Globus pallidus (tissue), 1 donor: ENCODE measurements around the gene GARIN1A.
A peak's percentile ranks its signal among the peaks of the same experiment; 100 is the strongest.
"Not testable (repeated sequence)": the region's sequence is repeated elsewhere in the genome, so short reads cannot be mapped to it uniquely, and the experiment has no call there.

Experiments
- DNase-seq: peaks from one replicate; pipeline ENCODE4 v3.0.0-alpha.2; 2015; ENCODE audit warnings: low spot score

The GARIN1A gene

DNA sequence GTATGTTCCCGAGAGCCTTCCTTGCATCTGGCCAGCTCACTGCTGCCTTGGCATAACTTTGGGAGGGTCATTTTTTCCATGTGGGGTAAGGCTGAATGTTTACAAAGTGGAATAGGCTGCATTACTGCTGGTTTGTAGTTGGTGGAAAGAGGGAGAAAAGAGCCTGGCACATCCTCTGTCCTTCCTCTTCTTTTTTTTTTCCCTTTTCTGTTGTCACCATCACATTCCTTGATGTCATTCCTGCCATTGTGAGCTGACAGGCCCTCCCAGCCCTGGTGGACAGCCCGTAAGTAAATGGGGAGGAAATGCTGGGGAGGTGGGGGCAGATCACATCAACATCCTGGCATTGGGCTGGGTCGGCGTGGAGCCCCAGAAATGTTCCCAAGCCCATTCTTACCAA, at the start of gene GARIN1A:
GARIN1A (plus strand) TSS at position 301 of the 400 bp plus-strand sequence. CDS start 106 bp downstream, outside the sequence.
- DNase-seq: no peak

DNA sequence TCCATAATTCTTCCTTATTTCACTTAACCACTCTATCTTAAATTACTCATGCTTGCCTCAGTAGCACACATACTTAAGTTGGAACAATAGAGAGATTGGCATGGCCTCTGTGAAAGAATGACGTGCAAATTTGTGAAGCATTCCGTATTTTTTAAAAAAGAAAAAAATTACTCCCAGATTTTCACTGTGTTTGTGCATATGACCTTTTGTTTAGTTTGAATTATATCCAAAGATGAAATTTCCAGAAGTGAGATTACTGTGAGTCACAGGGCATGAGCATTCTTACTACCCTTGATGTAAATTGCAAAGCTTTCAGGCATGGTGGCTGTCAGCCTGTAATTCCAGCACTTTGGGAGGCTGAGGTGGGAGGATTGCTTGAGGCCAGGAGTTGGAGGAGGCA, 45.0 kb upstream of the GARIN1A start:
- DNase-seq: not testable (repeated sequence)

DNA sequence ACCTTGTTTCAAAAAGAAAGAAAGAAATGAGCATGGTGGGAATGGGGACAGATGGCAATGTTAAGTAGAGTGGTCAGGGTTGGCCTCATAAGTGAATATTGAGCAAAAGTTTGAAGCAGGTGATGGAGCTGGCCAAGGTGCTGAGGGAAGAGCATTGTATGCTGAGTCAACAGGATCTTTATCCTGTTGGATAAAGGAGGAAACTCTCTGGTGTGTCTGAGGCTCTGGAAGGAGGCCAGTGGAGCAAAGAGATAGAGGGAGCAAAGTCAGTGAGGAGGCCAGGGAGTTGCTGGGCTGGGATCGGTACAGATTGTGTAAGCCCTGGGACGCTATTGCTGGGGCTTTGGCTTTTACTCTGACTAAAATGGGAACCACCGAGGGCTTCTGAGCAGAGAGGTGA, 38.2 kb upstream of the GARIN1A start:
- DNase-seq: not testable (repeated sequence)

DNA sequence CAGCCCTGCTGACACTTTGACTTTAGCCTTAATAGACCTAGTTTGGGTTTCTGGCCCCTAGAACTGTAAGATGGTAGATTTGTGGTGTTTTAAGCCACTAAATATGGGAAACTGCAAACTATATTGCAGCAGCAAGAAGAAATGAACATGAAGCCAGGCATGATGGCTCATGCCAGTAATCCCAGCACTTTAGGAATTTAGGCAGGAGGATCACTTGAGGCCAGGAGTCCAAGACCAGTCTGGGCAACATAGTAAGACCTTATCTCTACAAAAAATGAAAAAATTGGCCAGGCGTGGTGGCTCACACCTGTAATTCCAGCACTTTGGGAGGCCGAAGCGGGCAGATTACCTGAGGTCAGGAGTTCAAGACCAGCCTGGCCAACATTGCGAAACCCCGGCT, 26.9 kb upstream of the GARIN1A start:
- DNase-seq: not testable (repeated sequence)

DNA sequence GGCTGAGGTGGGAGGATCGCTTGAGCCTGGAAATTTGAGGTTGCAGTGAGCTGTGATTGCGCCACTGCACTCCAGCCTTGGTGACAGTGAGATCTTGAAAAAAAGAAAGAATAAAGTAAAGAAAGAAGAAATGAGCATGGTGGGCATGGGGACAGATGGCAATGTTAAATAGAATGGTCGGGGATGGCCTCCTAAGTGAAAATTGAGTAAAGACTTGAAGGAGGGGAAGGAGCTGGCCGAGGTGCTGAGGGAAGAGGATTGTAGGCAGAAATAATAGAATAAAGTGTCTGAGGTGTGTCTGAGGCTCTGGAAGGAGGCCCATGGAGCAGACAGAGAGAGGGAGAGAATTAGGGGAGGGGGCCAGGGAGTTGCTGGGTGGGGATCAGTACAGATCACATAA, 26.2 kb upstream of the GARIN1A start:
- not testable (repeated sequence) for DNase-seq

DNA sequence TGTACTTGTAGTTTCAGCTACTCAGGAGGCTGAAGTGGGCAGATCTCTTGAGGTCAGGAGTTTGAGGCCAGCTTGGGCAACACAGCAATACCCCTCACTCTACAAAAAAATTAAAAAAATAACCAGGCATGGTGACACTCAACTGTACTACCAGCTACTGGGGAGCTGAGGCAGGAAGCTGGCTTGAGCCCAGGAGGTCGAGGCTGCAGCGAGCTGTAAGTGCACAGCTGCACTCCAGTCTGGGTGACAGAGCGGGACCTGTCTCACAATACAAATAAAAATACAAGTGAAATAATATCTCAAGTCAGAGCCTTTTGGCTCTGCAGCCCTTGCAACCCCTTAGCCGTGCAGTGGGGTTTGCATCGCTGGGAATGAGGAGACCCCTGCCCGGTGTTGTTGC, 25.2 kb upstream of the GARIN1A start:
- peak; percentile 18 for DNase-seq

DNA sequence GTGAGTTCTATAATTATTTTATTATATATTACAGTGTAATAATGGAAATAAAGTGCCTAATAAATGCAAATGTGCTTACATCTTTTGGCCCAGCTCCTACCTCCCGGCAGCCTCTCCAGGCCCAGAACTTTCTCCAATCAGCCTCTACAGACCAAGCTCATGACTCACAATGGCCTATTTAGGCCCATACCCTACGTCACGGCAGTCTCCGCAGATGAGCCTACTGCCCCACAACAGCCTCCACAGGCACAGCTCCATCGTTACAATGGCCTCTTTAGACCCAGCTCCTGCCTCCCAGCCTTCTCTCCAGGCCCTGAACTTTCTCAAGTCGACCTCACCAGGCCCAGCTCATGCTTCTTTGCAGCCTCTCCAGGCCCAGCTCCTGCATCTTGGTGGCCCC, 21.0 kb upstream of the GARIN1A start:
- DNase-seq: peak; percentile 25

DNA sequence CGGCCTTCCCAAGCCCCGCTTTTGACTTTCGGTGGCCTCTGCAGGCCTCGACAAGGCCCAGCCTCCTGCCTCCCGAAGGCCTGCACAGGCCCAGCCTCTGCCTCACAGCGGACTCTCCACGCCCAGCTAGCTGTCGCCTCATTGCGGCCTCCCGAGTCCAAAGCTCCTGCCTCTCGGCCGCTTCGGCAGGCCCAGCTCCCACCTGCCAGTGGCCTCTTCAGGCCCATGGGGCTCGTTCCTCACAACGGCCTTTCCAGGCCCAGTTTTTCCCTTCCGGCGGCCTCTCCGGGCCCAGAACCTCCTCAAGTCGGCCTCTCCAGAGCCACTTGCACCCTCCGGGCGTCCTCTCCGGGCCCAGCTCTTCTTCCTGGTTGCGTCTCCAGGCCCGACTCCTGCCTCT, 19.5 kb upstream of the GARIN1A start:
- not testable (repeated sequence) for DNase-seq

DNA sequence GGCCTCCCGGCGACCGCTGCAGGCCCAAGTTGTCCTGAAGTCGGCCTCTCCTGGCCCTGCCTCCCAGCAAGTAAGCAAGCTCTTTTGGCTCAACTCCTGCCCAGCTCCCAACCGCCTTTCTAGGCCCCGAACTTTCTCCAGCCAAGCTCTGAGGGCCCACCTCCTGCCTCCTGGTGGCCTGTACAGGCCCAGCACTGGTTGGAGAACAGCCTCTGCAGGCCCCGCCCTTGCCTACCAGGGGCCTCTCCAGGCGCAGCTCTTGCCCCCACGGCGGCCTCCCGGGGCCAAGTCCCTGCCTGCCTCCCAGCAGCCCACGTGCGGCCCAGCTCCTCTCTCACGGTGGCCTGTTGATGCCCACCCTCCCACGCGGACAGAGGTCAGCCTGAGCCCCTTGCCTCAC, 18.9 kb upstream of the GARIN1A start:
- not testable (repeated sequence) for DNase-seq

DNA sequence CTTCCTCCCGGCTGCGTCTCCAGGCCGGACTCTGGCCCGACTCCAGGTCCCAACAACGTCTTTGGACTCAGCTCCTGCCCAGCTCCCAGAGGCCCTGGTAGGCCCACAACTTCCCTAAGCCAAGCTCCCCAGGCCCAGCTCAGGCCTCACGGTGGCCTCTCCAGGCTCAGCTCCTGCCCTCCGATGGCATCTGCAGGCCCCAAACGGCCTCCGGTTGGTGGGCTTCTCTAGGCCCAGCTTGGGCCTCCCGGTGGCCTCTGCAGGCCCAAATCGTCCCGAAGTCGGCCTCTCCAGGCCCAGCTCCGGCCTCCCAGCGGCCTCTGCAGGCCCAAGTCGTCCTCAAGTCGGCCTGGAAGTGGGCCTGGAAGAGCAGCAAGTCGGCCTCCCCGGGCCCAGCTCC, 18.0 kb upstream of the GARIN1A start:
- not testable (repeated sequence) for DNase-seq

DNA sequence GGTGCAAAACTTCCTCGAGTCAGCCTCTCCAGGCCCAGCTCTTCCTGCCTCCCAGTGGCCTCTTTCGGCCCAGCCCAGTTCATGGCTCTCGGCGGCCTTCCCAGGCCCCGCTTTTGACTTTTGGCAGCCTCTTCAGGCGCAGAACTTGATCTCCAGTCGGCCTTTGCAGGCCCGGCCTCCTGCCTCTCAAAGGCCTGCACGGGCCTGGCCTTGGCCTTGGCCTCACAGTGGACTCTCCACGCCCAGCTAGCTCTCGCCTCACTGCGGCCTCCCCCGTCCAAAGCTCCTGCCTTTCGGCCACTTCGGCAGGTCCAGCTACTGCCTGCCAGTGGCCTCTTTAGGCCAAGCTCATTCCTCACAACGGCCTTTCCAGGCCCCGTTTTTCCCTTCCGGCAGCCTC, 17.6 kb upstream of the GARIN1A start:
- DNase-seq: not testable (repeated sequence)

DNA sequence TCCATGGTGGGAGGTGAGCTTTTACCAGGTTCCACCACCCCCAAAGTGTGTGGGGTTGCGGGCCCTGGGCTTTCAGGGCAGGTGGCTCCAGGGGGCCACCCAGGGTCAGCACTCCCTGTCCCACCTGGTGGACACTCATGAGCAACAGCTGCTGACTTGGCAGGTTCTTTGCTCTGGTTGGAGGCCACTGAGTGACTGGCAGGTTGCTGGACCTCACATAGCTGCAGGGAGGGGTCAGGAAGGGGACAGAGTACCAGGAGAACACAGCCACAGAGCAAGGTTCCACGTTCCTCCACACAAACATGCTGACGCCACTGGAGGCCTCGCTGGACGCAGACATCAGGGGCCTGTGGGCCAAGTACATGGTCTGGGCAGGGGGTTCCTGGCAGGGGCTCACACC, 13.7 kb upstream of the GARIN1A start:
- not testable (repeated sequence) for DNase-seq

DNA sequence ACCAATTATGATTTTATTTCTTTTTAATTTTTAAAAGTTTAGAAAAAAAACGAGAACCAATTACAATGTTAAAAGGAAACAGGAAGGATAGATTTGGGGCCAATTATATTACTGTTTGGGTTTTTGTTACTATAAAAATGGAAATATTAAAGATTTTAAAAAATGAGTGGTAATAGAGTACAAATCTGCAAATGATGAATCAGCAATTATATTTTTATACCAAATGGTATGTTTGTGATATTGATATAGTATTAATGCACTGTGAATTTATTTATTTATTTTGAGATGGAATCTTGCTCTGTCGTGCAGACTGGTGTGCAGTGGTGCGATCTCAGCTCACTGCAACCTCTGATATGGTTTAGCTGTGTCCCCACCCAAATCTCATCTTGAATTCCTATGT, 11.5 kb upstream of the GARIN1A start:
- DNase-seq: no peak

DNA sequence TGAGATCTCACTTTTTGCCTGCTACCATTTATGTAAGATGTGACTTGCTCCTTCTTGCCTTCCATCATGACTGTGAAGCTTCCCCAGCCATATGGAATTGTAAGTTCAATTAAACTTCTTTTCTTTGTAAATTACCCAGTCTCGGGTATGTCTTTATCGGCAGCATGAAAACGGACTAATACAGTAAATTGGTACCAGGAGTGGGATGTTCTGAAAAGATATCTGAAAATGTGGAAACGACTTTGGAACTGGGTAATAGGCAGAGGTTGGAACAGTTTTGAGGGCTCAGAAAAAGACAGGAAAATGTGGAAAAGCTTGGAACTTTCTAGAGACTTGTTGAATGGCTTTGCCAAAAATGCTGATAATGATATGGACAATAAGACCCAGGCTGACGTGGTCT, 10.6 kb upstream of the GARIN1A start:
- no peak for DNase-seq

DNA sequence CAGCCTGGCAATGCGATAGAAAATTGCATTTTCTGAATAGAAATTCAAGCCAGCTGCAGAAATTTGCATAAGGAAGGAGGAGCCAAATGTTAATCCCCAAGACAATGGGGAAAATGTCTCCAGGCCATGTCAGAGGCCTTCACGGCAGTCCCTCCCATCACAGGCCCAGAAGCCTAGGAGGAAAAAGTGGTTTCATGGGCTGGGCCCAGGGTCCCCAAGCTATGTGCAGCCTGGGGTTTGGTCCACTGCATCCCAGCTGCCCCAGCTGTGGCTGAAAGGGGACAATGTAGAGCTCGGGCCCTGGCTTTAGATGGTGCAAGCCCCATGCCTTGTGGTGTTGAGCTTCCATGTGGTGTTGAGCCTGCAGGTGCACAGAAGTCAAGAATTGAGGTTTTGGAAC, 10.0 kb upstream of the GARIN1A start:
- no peak for DNase-seq

DNA sequence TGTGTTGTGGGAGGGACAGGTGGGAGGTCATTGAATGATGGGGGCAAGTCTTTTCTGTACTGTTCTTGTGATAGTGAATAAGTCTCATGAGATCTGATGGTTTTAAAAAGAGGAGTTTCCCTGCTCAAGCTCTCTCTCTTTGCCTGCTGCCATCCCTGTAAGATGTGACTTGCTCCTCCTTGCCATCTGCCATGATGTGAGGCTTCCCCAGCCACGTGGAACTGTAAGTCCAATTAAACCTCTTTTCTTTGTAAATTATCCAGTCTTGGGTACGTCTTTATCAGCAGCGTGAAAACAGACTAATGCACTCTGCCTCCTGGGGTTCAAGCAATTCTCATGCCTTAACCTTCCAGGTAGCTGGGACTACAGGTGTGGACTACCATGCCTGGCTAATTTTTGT, 8.9 kb upstream of the GARIN1A start:
- not testable (repeated sequence) for DNase-seq

DNA sequence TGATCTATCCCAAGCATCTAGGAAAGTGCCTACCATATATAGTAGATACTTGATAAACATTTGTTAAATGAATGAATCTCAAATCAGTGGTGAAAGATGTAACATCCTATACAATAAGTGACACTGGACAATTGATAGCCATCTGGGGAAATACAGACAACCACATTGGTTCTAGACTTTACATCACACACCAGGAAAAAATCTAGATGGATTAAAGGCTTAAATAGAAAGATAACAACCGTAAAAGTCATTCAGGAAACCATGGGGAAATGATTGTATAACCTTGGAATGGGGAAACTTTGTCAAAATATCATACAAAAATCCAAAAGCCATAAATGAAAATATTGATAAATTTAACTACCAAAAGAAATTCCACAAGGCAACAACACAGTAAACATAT, 7.0 kb upstream of the GARIN1A start:
- DNase-seq: no peak

DNA sequence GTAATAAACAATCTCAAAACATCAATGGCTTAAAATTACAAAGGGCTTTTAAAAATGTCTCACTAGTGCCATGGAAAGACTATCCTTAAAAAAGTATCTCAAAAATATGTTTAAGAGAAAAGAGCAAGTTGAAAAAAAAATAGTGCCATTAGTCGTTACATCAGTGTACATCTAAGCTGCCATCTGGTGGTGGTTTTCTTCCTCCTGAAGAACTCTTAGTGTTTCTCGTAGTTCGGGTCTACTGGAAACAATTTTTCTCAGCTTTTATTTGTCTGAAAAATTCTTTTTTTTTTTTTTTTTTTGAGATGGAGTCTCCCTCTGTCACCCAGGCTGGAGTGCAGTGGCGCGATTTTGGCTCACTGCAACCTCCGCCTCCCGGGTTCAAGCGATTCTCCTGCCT, 5.9 kb upstream of the GARIN1A start:
- peak; percentile 41 for DNase-seq

DNA sequence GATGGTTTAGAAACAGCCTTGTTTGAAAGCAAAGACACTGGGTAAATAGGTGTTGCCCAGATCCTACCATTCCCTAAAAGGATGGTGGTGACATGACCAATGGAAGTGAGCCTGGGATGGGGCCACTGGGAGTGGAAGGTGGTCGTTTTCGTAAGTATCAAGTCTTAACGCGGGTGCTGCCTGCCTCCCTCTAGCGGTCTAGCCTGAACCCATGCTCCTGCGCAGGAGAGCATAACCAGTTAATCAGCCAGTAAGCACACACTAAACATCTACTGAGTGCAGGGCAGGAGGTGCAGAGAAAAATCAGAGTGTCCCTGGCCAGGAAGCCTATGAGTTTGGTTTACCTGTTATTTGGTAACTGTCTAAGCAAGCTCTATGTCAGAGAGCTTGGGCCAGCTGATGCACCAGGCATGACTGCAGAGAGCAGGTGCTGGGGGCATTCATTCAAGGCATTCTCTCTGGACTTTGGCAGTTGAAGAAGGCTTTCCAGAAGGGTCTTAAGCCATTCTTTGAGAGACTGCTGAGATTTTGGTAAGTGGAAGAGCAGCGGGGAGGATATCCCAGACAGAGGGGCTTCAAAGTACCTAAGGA, 930 bp downstream of the GARIN1A start:
- peak; percentile 4 for DNase-seq

DNA sequence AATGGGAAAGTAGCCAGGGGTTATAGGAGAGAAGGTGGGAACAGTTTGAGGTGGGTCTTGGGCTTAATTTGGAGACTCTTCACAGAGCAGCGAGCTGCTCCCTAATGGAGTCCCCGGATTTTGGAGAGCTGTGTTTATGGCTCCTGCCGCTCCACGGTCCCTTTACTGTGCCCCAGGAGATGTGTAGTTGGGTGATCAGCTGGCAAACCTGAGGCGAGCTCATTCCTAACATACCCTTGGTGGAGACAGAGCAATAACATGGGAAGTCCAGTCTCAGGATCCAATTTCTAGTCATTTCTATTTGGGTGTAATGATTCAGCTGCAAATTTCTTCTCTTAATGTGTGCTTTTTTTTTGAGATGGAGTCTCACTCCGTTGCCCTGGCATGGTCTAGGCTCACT, 1.5 kb downstream of the GARIN1A start:
- no peak for DNase-seq

DNA sequence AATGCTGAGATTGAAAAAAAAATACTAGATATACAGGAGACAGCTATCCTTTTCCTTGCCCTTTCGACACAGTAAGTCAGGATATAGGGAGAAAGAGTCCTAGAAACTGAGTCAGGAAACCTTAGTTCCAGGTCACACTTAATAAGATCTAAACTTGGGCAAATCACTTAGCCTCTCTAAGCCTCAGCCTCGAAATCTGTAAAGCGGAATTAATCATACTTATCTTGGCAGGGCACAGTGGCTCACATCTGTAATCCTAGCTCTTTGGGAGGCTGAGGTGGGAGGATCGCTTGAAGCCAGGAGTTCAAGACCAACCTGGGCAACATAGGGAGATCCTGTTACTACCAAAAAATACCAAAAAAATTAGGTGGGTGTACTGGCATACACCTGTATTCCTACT, 4.6 kb downstream of the GARIN1A start:
- no peak for DNase-seq

DNA sequence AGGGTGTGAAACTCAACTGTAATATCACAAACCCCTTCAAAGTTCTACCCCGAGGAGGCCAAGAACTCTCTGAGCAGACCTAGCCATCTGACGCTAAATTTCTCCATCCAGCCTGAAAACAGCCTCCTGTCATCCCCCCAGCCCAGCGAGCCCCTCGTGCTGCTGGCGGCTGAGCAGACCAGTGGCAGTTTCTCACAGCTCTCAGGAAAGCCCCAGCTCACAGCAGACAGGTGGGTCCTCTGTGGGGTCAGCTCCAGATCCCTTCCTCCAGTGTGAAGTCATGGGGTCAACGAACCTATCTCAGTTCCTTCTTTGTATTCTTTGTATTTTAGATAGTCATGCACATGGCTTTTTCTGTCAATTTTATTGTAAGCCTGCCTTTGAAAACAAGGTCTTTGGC, 7.8 kb downstream of the GARIN1A start:
- DNase-seq: no peak

DNA sequence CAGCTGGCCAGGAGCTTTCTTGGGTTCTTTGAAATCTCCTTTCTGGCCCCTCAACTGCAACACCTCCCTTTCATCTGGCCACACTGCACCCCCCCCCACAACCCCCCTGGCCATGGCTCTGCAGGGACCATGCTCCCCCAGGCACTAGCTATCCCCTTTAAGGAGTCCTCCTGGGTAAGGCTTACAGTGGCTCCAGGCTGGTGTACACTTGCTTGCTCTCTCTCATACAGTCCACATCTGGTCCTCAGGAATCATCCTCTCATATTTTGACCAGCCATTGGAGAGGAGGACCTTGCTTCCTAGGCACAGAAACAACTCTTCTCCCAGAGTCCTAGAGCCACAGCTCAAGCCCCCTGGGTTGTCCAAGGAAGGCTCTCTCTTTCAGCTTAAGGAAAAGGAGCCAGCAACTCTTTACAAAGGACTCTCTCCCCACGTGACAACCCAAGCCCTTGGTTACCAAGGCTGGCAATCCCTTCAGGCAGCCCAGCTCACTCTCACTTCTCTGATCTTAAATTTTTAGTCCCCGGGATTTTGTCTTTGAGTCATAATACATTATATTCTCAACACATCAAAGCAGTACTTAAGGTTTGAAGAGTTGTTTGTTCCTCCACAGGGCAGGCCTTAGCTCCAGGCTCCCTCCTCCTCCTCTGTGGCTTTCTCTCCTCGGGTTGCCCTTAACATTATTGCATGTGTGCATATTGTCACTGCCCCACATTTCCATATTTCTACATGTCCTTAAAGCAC, 9.9 kb downstream of the GARIN1A start:
- DNase-seq: peak; percentile 5

DNA sequence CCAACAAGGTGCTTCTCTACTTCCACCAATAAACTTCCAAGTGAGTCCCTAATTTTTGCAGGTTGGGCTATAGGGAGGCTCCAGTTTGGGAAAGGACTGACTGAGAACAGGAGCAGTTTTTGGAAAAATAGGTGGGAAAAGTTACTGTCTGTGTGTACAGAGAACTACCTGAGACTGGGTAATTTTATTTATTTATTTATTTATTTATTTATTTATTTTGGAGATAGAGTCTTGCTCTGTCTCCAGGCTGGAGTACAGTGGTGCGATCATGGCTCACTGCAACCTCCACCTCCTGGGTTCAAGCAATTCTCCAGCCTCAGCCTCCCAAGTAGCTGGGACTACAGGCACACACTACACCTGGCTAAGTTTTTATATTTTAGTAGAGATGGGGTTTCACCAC, 11.2 kb downstream of the GARIN1A start:
- DNase-seq: not testable (repeated sequence)
